GM19395 (cell line): Measurements from ENCODE around the gene ARFGAP1.

ENCODE experiments used
- ATAC-seq: cut with Tn5 transposase; IDR thresholded peaks from one replicate; pipeline ENCODE4 v1.9.1; 2021; ENCODE audit warnings: mild to moderate bottlenecking, moderate library complexity; ENCODE audit not compliant: unreplicated experiment

Gene ARFGAP1

DNA sequence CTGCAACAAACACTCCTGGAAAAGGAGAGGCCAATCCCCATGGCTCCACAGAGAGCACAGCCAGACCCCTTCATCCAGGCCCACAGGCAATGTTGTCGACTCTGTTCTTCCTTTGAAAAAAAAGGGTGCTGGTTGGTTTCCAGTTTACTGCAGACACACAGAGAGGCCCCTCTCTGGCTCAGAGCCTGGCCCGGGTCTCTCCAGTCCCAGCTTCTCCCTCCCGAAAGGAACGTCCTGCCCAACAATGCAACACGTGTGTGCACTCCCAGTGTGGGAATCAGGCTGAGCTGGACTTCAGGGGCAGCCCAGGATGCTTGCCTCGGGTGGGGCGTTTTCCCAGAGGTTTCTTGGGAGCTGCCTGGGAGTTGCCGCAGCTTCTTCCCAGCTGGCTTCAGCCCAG, 13.8 kb upstream of the ARFGAP1 start:
- no peak for ATAC-seq

DNA sequence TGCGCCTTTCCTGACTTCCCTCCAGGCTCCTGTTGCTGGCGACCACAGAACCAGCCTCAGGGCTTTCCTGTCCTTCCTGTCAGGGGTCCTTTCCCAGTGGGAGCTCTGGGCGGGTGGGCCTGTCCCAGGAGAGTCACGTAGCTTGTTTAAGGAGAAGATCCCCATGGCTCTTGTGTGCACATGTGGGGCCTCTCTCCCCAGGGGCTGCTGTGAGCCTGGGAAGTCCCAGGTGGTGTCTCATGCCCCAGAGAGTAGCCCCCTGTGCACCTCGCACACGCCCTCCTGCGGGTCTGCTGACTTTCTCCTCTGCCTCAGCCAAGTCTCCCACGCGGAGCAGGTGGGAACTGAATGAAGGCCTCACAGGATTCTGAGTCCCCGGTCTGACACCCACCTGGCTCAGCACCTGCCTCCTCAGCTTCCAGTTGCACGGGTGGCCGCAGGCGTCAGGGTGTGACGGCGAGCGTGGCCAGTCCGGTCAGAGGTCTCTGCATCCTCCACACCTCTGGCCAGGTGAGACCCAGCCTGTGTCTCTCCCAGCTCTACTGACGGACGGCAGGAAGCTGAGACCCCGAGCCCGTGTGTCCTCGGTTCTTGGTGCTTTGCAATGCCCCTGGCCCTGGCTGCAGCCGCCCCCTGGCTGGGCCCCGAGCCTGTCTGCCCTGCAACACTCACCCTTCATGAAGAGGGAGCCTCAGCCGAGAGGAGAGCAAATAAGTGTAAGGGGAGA, 12.7 kb upstream of the ARFGAP1 start:
- no peak for ATAC-seq

DNA sequence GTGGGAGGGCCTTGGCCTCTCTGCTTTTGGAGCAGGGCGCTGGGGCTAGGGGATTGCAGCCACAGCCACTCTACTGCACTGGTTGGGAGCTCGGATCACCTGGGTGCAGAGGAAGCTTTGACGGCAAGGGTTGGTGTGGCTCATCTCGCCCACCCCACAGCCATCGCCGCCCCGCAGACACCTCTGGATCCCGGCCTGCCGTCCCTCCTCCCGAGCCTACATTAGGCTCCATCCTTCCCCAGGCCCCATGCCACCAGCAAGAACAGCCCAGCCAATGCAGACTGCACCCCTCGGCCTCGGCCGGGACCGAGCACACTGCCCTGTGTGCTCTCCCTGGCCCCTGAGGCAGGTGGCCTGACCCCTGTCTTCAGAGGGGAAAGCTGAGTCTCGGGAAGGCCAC, 12.1 kb upstream of the ARFGAP1 start:
- ATAC-seq: no peak

DNA sequence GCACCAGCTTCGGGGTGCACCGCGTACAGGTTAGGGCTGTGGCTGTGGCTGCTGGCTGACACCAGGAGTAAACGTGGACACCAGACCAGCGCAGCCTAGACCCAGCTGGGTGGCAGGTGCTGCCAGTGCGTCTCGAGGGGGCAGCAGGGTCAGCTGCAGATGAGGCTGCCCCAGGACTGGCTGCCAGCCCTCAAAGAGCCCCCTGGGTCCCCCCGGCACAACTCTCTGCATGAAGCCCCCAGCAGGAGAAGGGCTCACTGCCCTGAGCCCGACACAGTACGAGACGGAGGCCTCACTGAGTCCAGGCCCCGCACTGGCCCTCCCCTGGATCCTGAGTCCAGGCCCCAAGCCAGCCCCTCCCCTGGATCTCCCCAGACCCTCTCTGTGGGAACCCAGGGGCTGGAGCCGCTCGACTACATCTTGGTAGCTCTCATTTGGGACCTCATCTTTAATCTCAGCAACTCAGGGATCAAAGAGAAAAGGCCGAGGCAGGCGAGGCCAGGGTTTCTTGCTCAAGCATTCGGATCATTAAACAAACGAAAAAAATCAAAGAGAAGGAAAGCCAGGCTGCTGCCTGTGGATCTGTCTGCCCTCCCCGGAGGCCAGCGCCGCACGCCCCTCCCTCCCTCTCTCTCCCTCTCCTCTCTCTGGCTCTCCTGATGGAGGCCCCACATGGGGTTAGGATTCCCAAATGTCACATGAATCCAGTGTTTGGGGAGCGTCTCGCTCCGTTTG, 11.4 kb upstream of the ARFGAP1 start:
- ATAC-seq: no peak

DNA sequence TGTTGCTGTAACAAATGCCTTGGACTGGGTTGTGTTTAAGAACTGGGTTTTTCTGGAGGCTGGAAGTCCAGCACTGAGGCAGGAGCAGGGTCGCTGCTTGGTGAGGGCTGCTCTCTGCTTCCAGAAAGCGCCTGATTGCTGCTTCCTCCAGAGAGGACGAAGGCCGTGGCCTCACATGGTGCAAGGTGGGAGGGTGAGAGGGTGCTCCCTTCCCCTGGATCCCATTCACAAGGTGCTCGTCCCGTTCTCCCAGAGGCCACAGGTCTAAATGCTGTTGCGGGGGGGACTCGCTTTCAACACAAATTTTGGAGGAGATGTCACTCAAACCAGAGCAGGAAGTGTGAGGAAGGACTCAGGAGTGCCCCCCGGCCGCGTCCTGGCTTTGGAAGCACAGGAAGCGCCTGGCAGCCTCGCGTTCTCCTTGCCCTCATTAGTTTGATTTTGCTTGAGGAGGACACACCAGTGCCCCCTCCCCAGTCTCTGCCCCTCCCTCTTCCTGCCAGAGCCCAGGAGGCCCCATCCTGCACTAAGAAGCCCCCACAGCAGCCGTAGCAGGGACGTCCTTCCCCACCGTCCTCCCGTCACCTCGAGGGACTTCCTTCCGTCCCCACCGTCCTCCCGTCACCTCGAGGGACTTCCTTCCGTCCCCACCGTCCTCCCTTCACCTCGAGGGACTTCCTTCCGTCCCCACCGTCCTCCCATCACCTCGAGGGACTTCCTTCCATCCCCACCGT, 10.7 kb upstream of the ARFGAP1 start:
- no peak for ATAC-seq

DNA sequence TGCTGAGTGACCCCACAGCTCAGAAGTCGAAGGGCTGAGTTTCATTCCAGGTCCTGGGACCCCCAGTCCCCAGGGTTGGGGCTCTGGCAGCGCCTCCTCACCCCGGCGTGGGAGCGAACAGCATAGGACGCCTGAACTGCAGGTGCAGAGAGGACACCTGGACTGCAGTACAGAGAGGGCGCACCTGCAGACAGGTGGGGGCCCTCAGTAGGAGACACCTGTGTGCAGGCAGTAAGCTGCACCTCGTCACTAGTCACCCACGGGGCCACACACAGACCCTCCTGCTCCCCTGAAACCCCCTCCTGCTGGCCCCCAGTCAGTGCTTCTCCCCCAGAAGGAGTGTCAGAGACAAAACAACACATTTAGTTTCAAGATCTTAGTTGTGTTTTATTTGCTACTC, 9.8 kb upstream of the ARFGAP1 start:
- no peak for ATAC-seq

DNA sequence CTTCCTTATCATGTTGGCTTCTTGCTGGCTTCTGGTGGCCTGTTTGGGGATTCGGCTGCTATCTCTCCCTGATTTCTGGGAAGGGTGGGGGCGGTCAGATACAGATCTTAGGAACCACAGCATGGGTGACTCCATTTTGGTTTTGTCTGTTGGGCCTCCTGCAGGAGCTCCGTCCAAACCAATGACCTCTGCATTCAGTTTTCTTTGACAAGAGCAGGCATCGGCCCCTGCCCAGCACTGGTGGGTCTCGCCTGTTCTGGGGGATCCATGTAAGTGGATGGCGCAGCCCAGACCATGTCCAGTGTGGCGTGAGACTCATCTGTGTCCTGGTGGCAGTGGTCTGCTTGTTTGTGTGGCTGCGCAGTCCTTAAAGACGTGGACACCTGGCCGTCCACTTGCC, 8.6 kb upstream of the ARFGAP1 start:
- ATAC-seq: no peak

DNA sequence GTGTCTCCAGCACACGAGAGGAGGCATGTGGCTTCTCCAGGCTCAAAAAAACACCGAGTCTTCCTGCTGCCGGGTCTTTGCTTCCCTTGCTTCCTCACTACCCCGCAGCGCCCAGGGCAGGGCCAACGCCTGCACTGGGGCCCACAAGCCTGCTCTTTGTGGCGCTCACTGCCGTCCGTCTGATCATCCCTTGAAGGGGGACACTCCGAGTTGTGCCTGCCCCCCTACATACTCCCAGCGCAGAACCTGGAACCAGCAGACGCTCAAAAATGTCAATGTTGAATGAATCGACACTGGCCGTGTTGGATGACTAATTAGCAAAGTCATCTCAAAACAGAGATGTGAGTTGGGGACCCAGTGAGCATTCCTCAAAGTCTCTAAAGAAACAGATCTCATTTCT, 8.1 kb upstream of the ARFGAP1 start:
- no peak for ATAC-seq

DNA sequence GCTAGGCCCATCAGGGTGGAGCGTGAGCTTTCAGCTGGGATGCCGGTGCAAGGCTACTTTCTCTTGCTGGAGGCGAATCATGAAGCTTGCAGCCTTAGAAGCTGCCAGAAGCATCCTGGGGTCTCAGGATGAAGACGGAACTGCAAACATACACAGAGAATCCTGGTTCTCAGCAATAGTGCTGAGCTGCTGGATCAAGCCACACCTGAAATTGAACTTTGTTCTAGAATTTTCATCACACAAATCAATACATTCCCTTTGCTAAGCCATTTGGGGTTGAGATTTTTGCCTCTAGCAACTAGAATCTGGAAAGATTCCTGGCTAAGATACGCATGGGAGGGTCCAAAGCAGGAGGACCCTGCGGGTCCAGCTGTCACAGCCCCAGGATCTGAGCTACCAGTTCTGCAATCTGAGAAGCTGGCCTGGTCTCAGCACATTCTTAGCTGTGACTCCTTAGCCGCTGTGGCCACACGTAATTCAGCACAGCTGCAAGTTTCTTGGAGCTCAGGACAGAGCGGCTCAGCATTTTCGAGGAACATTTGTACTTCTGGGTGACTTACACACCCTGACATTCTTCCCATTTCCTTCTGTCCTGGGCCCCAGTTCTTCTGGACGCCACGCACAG, 6.6 kb upstream of the ARFGAP1 start:
- ATAC-seq: no peak

DNA sequence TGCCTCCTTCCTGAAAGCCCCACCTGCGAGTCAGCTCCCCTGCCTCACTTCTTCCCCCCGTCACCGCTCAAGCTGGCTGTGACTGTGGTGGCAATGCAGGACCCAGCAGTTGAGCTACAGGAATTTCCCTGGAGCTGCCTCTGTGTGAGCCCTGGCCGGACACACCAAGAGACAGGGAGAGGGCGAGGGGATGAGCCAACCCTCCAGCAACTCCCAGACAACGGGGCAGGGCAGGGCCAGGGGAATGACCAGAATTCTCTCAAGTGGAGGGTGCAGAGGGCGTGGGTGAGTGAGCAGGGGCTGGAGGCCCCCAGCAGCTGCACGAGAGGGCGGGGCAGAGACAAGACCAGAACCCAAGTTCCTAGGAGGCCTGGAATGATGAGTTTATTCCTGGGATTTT, 4.9 kb upstream of the ARFGAP1 start:
- no peak for ATAC-seq

DNA sequence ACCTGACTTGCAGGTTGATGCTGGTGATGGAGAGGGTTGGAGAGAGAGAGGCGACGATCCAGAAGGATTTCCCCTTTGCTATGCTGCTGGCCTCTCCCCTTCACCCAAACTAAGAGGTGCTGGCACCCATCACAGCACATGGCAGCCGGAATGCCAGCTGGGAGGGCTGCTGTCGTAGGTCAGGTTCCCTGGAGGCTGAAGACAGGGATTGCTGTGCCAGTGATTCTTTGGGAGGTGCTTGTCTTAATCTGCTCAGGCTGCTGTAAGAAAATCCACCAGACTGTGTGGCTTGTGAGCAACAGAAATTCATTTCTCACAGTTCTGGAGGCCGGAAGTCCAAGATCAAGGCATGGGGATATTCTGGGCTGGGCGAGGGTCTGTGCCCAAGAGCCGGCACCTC, 4.4 kb upstream of the ARFGAP1 start:
- ATAC-seq: no peak

DNA sequence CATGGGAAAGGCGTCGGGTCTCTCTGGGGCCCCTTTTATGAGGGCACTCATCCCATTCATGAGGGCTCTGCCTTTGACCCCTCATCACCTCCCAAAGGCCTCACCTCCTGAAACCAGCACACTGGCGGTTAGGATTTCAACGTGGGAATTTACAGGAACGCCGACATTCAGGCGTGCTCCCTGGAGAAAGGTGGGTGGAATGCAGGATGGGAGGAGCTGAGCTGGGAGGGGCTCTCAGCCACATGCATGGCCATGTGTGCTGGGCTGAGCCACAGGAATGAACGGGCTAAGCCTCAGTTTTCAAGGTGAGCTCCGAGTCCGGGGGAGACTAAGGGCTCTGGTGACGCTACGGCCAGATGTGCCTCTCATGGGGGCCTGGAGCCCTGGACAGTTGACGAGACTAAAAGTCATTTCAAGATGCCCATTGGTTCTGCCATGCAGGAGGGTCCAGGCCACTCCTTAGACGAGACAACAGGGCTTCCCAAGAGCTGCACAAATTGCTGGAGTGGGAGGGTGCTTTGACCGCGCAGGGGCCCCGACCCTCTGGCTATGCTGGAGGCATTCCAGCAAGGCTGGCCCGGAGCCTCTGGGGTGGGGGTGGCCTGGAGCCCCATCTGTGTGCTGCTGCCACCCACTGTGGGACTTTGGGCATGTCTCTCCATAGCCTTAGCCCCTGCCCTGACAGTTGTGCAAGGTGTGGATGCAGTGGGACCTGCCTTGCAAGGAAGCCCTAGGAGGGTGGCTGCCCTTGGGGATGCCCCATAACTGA, 3.8 kb upstream of the ARFGAP1 start:
- no peak for ATAC-seq

DNA sequence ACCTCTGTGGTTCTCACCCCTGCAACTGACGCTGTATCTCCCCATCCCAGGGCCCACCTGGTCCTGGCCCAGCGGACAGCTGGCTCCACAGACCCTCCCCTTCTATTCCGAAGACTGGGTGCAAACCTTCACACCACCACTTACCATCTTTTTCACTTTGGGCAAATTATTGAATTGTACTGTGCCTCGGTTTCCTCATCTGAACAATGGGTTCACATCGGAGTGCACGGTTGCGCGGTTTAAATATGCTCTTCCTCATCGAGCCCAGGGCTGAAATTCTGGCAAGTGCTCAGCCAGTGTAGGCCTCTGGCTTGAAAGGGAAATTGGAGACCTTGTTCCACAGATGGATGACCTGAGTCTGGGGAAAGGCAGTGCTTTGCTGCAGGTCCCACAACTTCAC, 2.9 kb upstream of the ARFGAP1 start:
- no peak for ATAC-seq

DNA sequence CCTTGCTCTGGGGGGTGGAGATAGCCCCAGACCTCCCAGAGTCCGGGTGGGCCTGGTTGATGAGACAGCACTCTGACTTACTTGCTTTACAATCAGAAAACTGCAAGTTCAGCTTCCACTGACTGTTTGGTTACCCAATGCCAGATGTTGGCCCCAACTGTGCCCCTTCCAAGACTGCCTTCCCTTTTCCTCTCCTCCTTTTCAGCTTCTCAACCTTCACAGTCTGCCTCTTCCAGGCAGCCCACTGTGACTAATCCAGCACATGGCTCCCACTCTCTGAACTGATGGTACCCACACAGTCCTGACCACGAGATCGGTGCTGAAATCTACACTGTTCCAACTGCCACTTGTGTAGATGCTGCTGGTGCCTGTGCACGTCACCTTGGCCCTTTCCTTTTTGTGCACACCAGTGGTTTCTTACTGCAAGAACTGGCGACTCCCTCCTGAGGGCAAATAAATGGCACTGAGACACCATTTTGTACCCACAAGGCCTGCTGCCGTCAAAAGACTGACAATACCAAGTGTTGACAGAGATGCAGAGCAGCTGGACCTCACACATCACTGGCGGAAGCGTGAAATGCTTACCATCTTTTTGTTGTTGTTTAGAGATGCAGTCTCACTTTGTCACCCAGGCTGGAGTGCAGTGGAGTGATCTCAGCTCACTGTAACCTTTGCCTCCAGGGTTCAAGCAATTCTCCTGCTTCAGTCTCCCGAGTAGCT, 1.8 kb upstream of the ARFGAP1 start:
- no peak for ATAC-seq

DNA sequence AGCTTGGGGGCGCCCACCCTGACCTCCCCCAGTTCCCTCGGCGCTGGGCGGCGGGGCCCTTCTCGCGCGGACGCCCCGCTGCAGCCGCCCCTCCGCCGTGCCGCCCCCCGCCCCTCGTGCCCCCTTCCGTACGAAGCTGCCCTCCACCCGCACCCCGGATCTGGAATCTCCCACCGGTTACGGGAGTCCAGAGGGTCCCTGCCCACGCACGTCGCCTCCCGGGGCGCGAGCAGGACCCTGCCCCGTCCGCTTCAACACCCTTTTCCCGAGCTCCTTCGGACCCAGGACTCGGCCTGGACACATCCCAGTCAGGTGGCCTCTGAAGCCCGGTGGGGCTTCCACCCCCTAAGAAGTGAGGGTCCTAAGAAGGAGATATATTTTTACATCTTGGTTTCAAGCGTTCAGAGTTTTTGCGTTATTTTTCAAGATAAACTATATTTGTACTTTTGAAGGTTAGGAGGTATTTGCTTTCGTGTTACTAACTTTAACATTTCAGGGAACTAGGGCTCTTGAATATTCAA, 506 bp downstream of the ARFGAP1 start:
- no peak for ATAC-seq

DNA sequence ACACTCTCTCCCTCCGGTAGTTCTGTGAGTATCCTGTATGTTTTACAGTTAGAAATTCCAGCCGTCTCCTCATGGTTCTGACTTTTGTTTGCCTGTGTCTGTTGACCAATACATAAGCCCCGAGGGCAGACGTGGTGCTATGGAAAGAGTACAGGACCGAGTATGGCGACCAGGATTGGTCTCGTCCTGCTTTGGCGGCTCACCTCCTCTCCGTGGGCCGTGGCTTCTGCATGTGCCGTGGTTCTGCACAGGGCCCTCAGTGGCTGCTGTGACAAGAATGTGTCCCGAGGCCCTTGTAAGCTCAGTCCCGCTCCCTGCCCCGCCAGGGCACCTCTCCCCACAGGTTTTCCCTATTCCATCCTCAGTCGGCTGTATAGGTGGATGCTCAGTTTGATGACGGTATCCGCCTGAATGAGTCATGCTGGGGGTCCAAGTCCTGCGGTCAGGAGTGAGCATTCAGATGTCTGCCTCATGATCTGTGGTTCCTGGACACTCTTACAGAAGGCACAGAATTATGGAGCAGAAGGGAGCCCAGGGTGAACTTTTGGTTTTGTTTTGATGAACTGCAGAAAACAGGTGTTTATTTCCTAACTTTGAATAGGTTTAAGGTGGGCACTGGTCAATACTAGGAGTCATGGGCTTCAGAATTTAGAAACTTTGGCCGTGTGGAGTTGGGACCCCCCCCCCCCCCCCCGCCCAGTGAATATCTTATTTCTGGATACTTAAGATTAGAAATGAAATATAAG, 1.2 kb downstream of the ARFGAP1 start:
- no peak for ATAC-seq

DNA sequence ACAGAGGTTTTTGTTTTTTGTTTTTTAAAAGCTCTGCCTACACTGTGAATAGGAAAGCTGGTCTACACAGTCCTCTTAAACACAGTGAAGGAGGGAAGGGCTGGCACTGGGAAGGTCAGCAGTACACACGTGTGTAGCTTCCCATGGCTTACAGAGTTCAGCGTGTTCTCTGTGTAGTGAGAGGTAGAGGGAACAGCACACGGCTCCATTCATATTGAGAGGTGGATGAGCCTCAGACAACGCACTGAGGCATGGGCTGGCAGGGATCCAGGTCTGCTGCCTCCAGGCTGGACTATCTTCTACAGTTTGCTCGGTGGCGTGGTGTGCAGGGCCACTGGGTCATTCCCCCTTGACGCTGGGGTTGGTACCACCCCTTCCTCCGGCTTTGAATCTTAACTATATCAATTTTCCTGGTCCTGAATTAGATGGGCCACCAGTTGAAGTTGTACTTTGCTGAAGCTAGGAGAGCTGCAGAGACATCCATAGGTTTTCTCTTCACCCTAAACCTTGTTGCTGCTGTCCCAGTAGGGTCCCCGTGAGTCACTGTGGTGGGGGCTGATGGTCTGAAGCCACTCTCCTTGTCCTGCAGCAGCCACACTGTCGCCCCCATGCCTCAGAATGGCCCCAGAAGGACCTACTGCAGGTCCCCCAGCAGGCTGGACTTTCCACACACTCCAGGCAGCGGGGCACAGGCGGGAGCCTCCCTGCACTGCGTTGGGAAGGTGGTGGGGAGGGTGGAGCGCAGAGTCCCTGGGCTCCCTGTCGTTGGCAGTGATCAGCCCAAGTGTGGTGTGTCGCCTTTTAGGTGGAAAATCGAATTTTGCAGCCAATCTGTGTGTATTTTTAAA, 2.0 kb downstream of the ARFGAP1 start:
- ATAC-seq: no peak

DNA sequence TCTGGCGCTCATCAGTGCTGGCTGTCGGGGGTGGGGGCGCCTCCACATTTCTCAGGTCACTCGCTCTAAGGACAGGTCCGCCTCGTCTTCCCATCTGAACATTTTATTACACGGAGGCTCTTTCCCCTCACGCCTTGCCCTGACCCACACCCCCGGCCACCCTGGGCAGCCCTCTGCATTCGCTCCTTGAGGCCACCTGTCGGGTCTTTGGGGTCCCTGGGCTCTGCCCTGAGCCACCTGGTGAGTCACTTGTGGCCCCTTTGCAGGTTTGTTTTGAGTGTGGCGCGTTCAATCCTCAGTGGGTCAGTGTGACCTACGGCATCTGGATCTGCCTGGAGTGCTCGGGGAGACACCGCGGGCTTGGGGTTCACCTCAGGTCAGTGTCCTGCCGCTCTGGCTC, 3.2 kb downstream of the ARFGAP1 start:
- no peak for ATAC-seq
